HCT116 (cell line): ENCODE results near the gene CHST11. TPM values are rescaled to one million over a fixed set of nuclear protein-coding genes. Genes with fewer than 3 reads are reported as not detected.
"Not testable (repeated sequence)": the region's sequence is repeated elsewhere in the genome, so short reads cannot be mapped to it uniquely, and the experiment has no call there.

ENCODE experiments used
- ATAC-seq: fragments of 200-7000 bp; cut with Tn5 transposase; 2 replicates; pipeline ENCODE4 v1.9.1; 2020; ENCODE audit warnings: mild to moderate bottlenecking, moderate library complexity
- BruUV-seq: library from RNA; stranded (reverse); fragments of 400-500 nt; replicated peaks from 2 replicates; lab custom pipeline; 2021; lab: Mats Ljungman, UMichigan
- CTCF ChIA-PET: fragments of 300-600 bp; sonication (Branson Sonifier 250); formaldehyde crosslinking; loops from one replicate; lab custom pipeline; 2021; ENCODE audit warnings: antibody characterized with exemption; lab: Charles Lee
- POLR2A ChIA-PET: fragments of 300-600, 350-600 bp; sonication (Branson Sonifier 250); formaldehyde crosslinking; loops from one replicate; lab custom pipeline; 2021; ENCODE audit warnings: antibody characterized with exemption; lab: Charles Lee
- RAD21 ChIA-PET, 2 experiments: fragments of 300-600 bp; sonication (Branson Sonifier 250); formaldehyde crosslinking; loops; one replicate each; lab custom pipeline; 2023; ENCODE audit warnings: low total read pairs in 2 of 2; ENCODE audit not compliant: uncharacterized antibody in 2 of 2, unreplicated experiment in 2 of 2, low non-redundant PET in 1 of 2; lab: Charles Lee
- DNase-seq: peaks from one replicate; pipeline ENCODE4 v3.0.0-alpha.2; 2010; ENCODE audit warnings: low read depth, low spot score
- H2AFZ ChIP-seq: fragments of 200-600 bp; shearing (Covaris generic), sonication (generic); 2 replicates; pipeline ENCODE4 v1.6.1; 2017; ENCODE audit warnings: low read depth, mixed run types, mixed read lengths, antibody characterized with exemption, low read length; ENCODE audit not compliant: poor library complexity, severe bottlenecking
- H3K27ac ChIP-seq: 2 replicates; pipeline ENCODE4 v1.5.1; 2012; ENCODE audit warnings: low read depth, low read length
- H3K27me3 ChIP-seq: fragments of 200-600 bp; sonication (generic); 2 replicates; pipeline ENCODE4 v1.6.1; 2016; ENCODE audit warnings: mixed run types, low read length, mixed read lengths; ENCODE audit not compliant: insufficient read depth
- H3K36me3 ChIP-seq, 2 experiments: fragments of 200-500 bp in 1 of 2; fragments of 200-600 bp in 1 of 2; sonication (Bioruptor generic) in 1 of 2; sonication (generic) in 1 of 2; 2 replicates each; pipeline versions ENCODE4 v1.5.1 to v1.6.1; 2014 to 2016; ENCODE audit warnings: low read length in 2 of 2, inconsistent platforms in 1 of 2, mixed read lengths in 1 of 2, mixed run types in 1 of 2; ENCODE audit not compliant: insufficient read depth in 2 of 2, control insufficient read depth in 1 of 2
- H3K4me1 ChIP-seq, 2 experiments: fragments of 200-600 bp in 1 of 2; sonication (generic) in 1 of 2; 2 replicates each; pipeline versions ENCODE4 v1.5.1 to v1.6.1; 2012 to 2017; ENCODE audit warnings: low read length in 2 of 2, inconsistent platforms in 1 of 2, mild to moderate bottlenecking in 1 of 2, mixed read lengths in 1 of 2, mixed run types in 1 of 2, moderate library complexity in 1 of 2; ENCODE audit not compliant: insufficient read depth in 2 of 2, control insufficient read depth in 1 of 2
- H3K4me2 ChIP-seq: fragments of 200-600 bp; sonication (generic); 2 replicates; pipeline ENCODE4 v1.6.1; 2017; ENCODE audit warnings: mixed run types, low read length, mixed read lengths
- H3K4me3 ChIP-seq, 2 experiments: fragments of 200-600 bp in 1 of 2; sonication (generic) in 1 of 2; replicated peaks in 1 of 2; 2 replicates each; pipeline ENCODE4 v1.5.1; 2011 to 2016; ENCODE audit warnings: low read length in 2 of 2, control low read depth in 1 of 2, low read depth in 1 of 2, mild to moderate bottlenecking in 1 of 2, mixed read lengths in 1 of 2, mixed run types in 1 of 2
- H3K79me2 ChIP-seq: fragments of 200-600 bp; sonication (generic); 2 replicates; pipeline ENCODE4 v1.6.1; 2017; ENCODE audit warnings: mild to moderate bottlenecking, mixed run types, low read length, moderate library complexity, mixed read lengths; ENCODE audit not compliant: insufficient read depth
- H3K9ac ChIP-seq: fragments of 200-600 bp; sonication (generic); 2 replicates; pipeline ENCODE4 v1.6.1; 2016; ENCODE audit warnings: low read length, mixed read lengths
- H3K9me2 ChIP-seq: fragments of 200-600 bp; sonication (generic), shearing (Covaris generic); 2 replicates; pipeline ENCODE4 v1.6.1; 2017; ENCODE audit warnings: mixed run types, mild to moderate bottlenecking, moderate library complexity; ENCODE audit not compliant: insufficient read depth
- H3K9me3 ChIP-seq, 2 experiments: fragments of 200-500 bp in 1 of 2; fragments of 200-600 bp in 1 of 2; sonication (Bioruptor generic) in 1 of 2; sonication (generic) in 1 of 2; 2 replicates each; pipeline ENCODE4 v1.6.1; 2014 to 2017; ENCODE audit warnings: low read length in 2 of 2, mixed read lengths in 2 of 2, inconsistent platforms in 1 of 2, low read depth in 1 of 2, mild to moderate bottlenecking in 1 of 2, mixed run types in 1 of 2, moderate library complexity in 1 of 2; ENCODE audit not compliant: control insufficient read depth in 1 of 2, insufficient read depth in 1 of 2
- H4K20me1 ChIP-seq: fragments of 200-600 bp; sonication (generic), shearing (Covaris generic); 2 replicates; pipeline ENCODE4 v1.6.1; 2017; ENCODE audit warnings: mixed run types, mild to moderate bottlenecking, moderate library complexity; ENCODE audit not compliant: insufficient read depth
- CBX3 ChIP-seq: IDR thresholded peaks from 2 replicates; pipeline ENCODE4 v1.6.1; 2012; ENCODE audit warnings: low read depth
- ELF1 ChIP-seq: IDR thresholded peaks from 2 replicates; pipeline ENCODE4 v1.6.1; 2012; ENCODE audit warnings: low read depth, borderline replicate concordance
- EZH2 ChIP-seq: fragments of 200-600 bp; sonication (generic); IDR thresholded peaks from 2 replicates; pipeline ENCODE4 v1.6.1; 2017; ENCODE audit warnings: antibody characterized with exemption, mixed run types
- FOSL1 ChIP-seq: IDR thresholded peaks from 2 replicates; pipeline ENCODE4 v1.6.1; 2012; ENCODE audit warnings: low read depth
- JUND ChIP-seq: IDR thresholded peaks from 2 replicates; pipeline ENCODE4 v1.6.1; 2012
- MAX ChIP-seq: IDR thresholded peaks from 2 replicates; pipeline ENCODE4 v1.6.1; 2012
- POLR2A ChIP-seq: IDR thresholded peaks from 2 replicates; pipeline ENCODE4 v1.7.0; 2011; ENCODE audit warnings: borderline replicate concordance; ENCODE audit not compliant: insufficient read depth, insufficient read length; ENCODE audit errors: extremely low read depth
- RAD21 ChIP-seq: IDR thresholded peaks from 2 replicates; pipeline ENCODE4 v1.6.1; 2012; ENCODE audit warnings: low read depth, mild to moderate bottlenecking
- SIN3A ChIP-seq: IDR thresholded peaks from 2 replicates; pipeline ENCODE4 v1.6.1; 2012; ENCODE audit warnings: low read depth
- SRF ChIP-seq: IDR thresholded peaks from 2 replicates; pipeline ENCODE4 v1.6.1; 2012; ENCODE audit warnings: low read depth
- TCF7L2 ChIP-seq: IDR thresholded peaks from 2 replicates; pipeline ENCODE4 v1.7.0; 2011; ENCODE audit warnings: borderline replicate concordance, inconsistent platforms; ENCODE audit not compliant: insufficient read depth, insufficient read length; ENCODE audit errors: extremely low read depth
- ZFX ChIP-seq: fragments of 450-650 bp; IDR thresholded peaks from 2 replicates; pipeline ENCODE4 v1.6.1; 2017
- ZNF274 ChIP-seq: fragments of 200-500 bp; sonication (Bioruptor generic); IDR thresholded peaks from 2 replicates; pipeline ENCODE4 v1.6.1; 2014; ENCODE audit warnings: mild to moderate bottlenecking, low read depth, low read length, inconsistent platforms
- intact Hi-C: fragments of 100-400 bp; cut with micrococcal nuclease; formaldehyde crosslinking; loops from 2 replicates; pipeline ENCODE4 v1.10.0; 2022
- total RNA-seq: library from RNA; stranded (reverse); gene quantifications from one replicate; pipeline ENCODE4 v1.2.1, GENCODE V29; 2021; ENCODE audit not compliant: unreplicated experiment
- TF ChIP-seq, protein P1 (sequence below): IDR thresholded peaks from 2 replicates; pipeline ENCODE4 v1.6.1; 2012; ENCODE audit warnings: low read depth
- TF ChIP-seq, protein P2 (sequence below), 3 experiments: fragments of 200-600 bp in 1 of 3; sonication (generic) in 1 of 3; IDR thresholded peaks in 2 of 3; conservative IDR thresholded peaks in 1 of 3; 2 replicates each; pipeline ENCODE4 v1.5.1; 2012 to 2017; ENCODE audit warnings: low read depth in 2 of 3, low read length in 2 of 3, antibody characterized with exemption in 1 of 3, borderline replicate concordance in 1 of 3, control low read depth in 1 of 3, mild to moderate bottlenecking in 1 of 3, mixed read lengths in 1 of 3, mixed run types in 1 of 3, moderate library complexity in 1 of 3; ENCODE audit not compliant: insufficient read depth in 1 of 3

The CHST11 gene
- total RNA-seq, 1 experiment from 2014 or later = 10.1 TPM

GRCh38 chr12:104806194-104806593 lies 349.4 kb downstream of the CHST11 start:
- H2AFZ ChIP-seq, H3K27me3 ChIP-seq, RAD21 ChIA-PET, ATAC-seq, H3K4me3 ChIP-seq, H3K36me3 ChIP-seq, intact Hi-C loops, DNase-seq, H3K27ac ChIP-seq, H3K79me2 ChIP-seq, H3K9me2 ChIP-seq, H3K4me2 ChIP-seq, H4K20me1 ChIP-seq, H3K9ac ChIP-seq, POLR2A ChIA-PET, BruUV-seq, H3K9me3 ChIP-seq: not testable (repeated sequence)
- CTCF ChIA-PET = interaction anchor here (0.7 kb wide), 1 partner anchor 179 kb away, joined by 4 read pairs; no protein-coding TSS in a partner anchor
- H3K4me1 ChIP-seq = peaks cover 4 to 14% of the 10 kb centered on the region in 2 experiments; a peak in 2 of 4 replicates

DNA sequence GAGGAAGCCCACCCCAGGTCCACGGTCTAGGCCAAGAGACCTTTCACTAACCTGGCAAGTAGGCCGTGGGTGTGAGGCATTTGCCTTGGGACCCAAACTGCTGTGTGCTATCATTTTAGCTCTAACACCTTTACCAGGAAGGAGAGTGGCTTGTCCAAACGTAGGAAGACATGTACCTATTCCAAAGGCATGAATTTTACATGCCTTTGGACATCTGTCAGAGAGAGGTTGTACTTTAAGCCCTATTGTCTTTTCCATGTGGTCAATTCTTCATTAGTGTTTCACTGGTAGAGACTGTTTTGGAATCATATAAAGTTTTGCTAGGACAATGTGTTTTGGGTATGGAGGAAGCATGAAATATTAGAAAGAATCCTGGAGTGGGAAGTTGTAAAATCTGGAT lies 352.5 kb downstream of the CHST11 start:
- H3K4me1 ChIP-seq = peaks cover 0 to 4% of the 10 kb centered on the region in 2 experiments; a peak in 2 of 4 replicates
- POLR2A ChIA-PET = no interaction called here
- H3K79me2 ChIP-seq = no peaks in the 10 kb centered on the region
- no peaks in the 10 kb centered on the region for H3K27me3 ChIP-seq
- no peak for TF ChIP-seq FOSL1
- no peak for TF ChIP-seq ZFX
- TF ChIP-seq SIN3A = no peak
- TF ChIP-seq EZH2 = no peak
- TF ChIP-seq JUND = no peak
- no peak for TF ChIP-seq ZNF274
- TF ChIP-seq SRF = no peak
- TF ChIP-seq POLR2A = no peak
- TF ChIP-seq, protein P1, sequence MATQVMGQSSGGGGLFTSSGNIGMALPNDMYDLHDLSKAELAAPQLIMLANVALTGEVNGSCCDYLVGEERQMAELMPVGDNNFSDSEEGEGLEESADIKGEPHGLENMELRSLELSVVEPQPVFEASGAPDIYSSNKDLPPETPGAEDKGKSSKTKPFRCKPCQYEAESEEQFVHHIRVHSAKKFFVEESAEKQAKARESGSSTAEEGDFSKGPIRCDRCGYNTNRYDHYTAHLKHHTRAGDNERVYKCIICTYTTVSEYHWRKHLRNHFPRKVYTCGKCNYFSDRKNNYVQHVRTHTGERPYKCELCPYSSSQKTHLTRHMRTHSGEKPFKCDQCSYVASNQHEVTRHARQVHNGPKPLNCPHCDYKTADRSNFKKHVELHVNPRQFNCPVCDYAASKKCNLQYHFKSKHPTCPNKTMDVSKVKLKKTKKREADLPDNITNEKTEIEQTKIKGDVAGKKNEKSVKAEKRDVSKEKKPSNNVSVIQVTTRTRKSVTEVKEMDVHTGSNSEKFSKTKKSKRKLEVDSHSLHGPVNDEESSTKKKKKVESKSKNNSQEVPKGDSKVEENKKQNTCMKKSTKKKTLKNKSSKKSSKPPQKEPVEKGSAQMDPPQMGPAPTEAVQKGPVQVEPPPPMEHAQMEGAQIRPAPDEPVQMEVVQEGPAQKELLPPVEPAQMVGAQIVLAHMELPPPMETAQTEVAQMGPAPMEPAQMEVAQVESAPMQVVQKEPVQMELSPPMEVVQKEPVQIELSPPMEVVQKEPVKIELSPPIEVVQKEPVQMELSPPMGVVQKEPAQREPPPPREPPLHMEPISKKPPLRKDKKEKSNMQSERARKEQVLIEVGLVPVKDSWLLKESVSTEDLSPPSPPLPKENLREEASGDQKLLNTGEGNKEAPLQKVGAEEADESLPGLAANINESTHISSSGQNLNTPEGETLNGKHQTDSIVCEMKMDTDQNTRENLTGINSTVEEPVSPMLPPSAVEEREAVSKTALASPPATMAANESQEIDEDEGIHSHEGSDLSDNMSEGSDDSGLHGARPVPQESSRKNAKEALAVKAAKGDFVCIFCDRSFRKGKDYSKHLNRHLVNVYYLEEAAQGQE = no peak
- no peak for TF ChIP-seq RAD21
- TF ChIP-seq TCF7L2 = no peak
- no peak for TF ChIP-seq ELF1
- TF ChIP-seq MAX = no peak
- no peak for TF ChIP-seq CBX3
- TF ChIP-seq, protein P2, sequence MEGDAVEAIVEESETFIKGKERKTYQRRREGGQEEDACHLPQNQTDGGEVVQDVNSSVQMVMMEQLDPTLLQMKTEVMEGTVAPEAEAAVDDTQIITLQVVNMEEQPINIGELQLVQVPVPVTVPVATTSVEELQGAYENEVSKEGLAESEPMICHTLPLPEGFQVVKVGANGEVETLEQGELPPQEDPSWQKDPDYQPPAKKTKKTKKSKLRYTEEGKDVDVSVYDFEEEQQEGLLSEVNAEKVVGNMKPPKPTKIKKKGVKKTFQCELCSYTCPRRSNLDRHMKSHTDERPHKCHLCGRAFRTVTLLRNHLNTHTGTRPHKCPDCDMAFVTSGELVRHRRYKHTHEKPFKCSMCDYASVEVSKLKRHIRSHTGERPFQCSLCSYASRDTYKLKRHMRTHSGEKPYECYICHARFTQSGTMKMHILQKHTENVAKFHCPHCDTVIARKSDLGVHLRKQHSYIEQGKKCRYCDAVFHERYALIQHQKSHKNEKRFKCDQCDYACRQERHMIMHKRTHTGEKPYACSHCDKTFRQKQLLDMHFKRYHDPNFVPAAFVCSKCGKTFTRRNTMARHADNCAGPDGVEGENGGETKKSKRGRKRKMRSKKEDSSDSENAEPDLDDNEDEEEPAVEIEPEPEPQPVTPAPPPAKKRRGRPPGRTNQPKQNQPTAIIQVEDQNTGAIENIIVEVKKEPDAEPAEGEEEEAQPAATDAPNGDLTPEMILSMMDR (IDR thresholded peaks at IDR 0.05 in 2 of 3, conservative IDR thresholded peaks at IDR 0.05 in 1 of 3; ENCODE audit: borderline replicate concordance in 1 of 3, insufficient read depth in 1 of 3, low read depth in 2 of 3, low read length in 2 of 3) = no peak
- TF ChIP-seq, all 23 proteins: peak for 0
- Histone ChIP-seq H3K9me2 (no peaks in the 10 kb centered on the region), H3K4me2 (no peak overlapping the region), H3K27ac (no peak overlapping the region), H3K36me3 (no peaks in the 10 kb centered on the region), H3K4me3 (no peak overlapping the region), H3K9ac (no peak overlapping the region), H2AFZ (no peak overlapping the region), H4K20me1 (no peaks in the 10 kb centered on the region), H3K9me3 (no peaks in the 10 kb centered on the region)
- intact Hi-C loops = no loop called here
- DNase-seq = no peak
- ChIA-PET RAD21 (no interaction called here), CTCF (no interaction called here)
- no TSS peak for BruUV-seq
- ATAC-seq = no peak
